Karpas-422 (cell line): ENCODE data around the gene KRT25. TPM values are rescaled to one million over a fixed set of nuclear protein-coding genes. Genes with fewer than 3 reads are reported as not detected.
"Not testable (repeated sequence)": the region's sequence is repeated elsewhere in the genome, so short reads cannot be mapped to it uniquely, and the experiment has no call there.

ENCODE experiments used
- DNase-seq: peaks from one replicate; pipeline ENCODE4 v3.0.0-alpha.2; 2015
- H2AFZ ChIP-seq: fragments of 200-600 bp; sonication (generic); 2 replicates; pipeline ENCODE4 v1.6.1; 2014; ENCODE audit warnings: antibody characterized with exemption, low read length, mixed read lengths
- H3K27ac ChIP-seq: fragments of 200-600 bp; sonication (generic); 2 replicates; pipeline ENCODE4 v1.5.1; 2014; ENCODE audit warnings: mild to moderate bottlenecking, low read length, moderate library complexity
- H3K27me3 ChIP-seq: fragments of 200-600 bp; sonication (generic); 2 replicates; pipeline ENCODE4 v1.6.1; 2014; ENCODE audit warnings: low read length, mixed read lengths
- H3K36me3 ChIP-seq: fragments of 200-600 bp; sonication (generic); 2 replicates; pipeline ENCODE4 v1.6.1; 2014; ENCODE audit warnings: low read length, mixed read lengths; ENCODE audit not compliant: insufficient read depth
- H3K4me1 ChIP-seq: fragments of 200-600 bp; sonication (generic); 2 replicates; pipeline ENCODE4 v1.6.1; 2014; ENCODE audit warnings: mild to moderate bottlenecking, low read length, mixed read lengths
- H3K4me2 ChIP-seq: fragments of 200-600 bp; sonication (generic); 2 replicates; pipeline ENCODE4 v1.6.1; 2014; ENCODE audit warnings: low read length, low read depth, mild to moderate bottlenecking; ENCODE audit not compliant: poor library complexity, severe bottlenecking
- H3K4me3 ChIP-seq: fragments of 200-600 bp; sonication (generic); 2 replicates; pipeline ENCODE4 v1.5.1; 2014; ENCODE audit warnings: mild to moderate bottlenecking, antibody characterized with exemption, low read length, mixed read lengths
- H3K79me2 ChIP-seq: fragments of 200-600 bp; sonication (generic); 2 replicates; pipeline ENCODE4 v1.6.1; 2014; ENCODE audit warnings: mild to moderate bottlenecking, low read length, mixed read lengths
- H3K9ac ChIP-seq: fragments of 200-600 bp; sonication (generic); 2 replicates; pipeline ENCODE4 v1.6.0; 2014; ENCODE audit warnings: low read length
- H3K9me2 ChIP-seq: fragments of 200-600 bp; sonication (generic), shearing (Covaris generic); replicated peaks from 2 replicates; pipeline ENCODE4 v1.6.0; 2014; ENCODE audit warnings: mild to moderate bottlenecking, low read length, moderate library complexity; ENCODE audit not compliant: insufficient read depth
- H3K9me3 ChIP-seq: fragments of 300-700, 200-600 bp; sonication (generic); 2 replicates; pipeline ENCODE4 v1.6.1; 2014; ENCODE audit warnings: low read length, mixed read lengths
- H4K20me1 ChIP-seq: fragments of 200-600 bp; sonication (generic); 2 replicates; pipeline ENCODE4 v1.6.1; 2014; ENCODE audit warnings: mild to moderate bottlenecking, antibody characterized with exemption, low read length, low read depth; ENCODE audit not compliant: insufficient read depth
- total RNA-seq: library from RNA; depleted of rRNA; stranded (reverse); fragments of >200 nt; shearing (Covaris generic); gene quantifications from 2 replicates; pipeline ENCODE4 v1.2.3, GENCODE V29; 2014; ENCODE audit warnings: low replicate concordance

KRT25 gene
- total RNA-seq, 1 experiment from 2014 or later, result not detected

DNA sequence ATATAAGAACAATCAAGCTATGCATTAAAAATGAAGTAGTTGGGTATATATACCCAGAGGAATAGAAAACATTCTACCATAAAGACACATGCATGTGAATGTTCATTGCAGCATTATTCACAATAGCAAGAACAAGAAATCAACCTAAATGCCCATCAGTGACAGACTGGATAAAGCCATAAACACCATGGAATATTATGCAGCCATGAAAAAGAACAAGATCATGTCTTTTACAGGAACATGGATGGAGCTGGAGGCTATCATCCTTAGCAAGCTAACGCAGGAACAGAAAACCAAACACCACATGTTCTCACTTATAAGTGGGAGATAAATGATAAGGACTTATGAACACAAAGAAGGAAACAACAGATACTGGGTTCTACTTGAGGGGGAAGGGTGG is 6.5 kb downstream of the KRT25 start:
- not testable (repeated sequence) for H3K4me3 ChIP-seq, H4K20me1 ChIP-seq, H3K9me3 ChIP-seq, H3K36me3 ChIP-seq, H2AFZ ChIP-seq, H3K9ac ChIP-seq, H3K79me2 ChIP-seq, H3K27me3 ChIP-seq, H3K27ac ChIP-seq, H3K4me2 ChIP-seq, H3K4me1 ChIP-seq, H3K9me2 ChIP-seq, DNase-seq

DNA sequence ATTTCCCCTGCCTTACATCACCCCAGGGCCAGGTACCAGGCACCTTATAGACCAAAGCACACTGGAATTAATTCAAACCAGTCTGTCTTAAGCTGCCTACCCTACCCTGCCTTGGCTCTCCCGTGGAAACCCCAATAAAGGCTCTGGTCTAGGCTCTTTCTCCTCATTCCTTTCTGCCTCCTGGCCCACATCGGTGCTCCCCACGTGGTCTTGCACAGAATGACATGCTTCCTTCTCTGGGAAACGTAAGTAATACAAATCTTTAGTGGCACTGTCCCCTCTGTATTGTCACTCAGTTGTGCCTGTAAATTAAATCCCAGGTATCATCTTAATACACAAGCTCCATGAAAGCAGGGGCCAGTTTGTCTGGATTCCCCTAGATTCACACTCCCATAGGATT is 16.6 kb downstream of the KRT25 start:
- no peak overlapping the region for H2AFZ ChIP-seq
- H3K27me3 ChIP-seq, result no peaks in the 10 kb centered on the region
- H3K9me3 ChIP-seq, result no peaks in the 10 kb centered on the region
- no peak overlapping the region for H3K4me2 ChIP-seq
- no peaks in the 10 kb centered on the region for H3K9me2 ChIP-seq
- H4K20me1 ChIP-seq, result no peaks in the 10 kb centered on the region
- H3K79me2 ChIP-seq, result no peaks in the 10 kb centered on the region
- H3K9ac ChIP-seq, result no peak overlapping the region
- no peaks in the 10 kb centered on the region for H3K36me3 ChIP-seq
- no peak overlapping the region for H3K4me3 ChIP-seq
- no peak for DNase-seq
- H3K4me1 ChIP-seq, result no peaks in the 10 kb centered on the region
- H3K27ac ChIP-seq, result no peak overlapping the region

DNA sequence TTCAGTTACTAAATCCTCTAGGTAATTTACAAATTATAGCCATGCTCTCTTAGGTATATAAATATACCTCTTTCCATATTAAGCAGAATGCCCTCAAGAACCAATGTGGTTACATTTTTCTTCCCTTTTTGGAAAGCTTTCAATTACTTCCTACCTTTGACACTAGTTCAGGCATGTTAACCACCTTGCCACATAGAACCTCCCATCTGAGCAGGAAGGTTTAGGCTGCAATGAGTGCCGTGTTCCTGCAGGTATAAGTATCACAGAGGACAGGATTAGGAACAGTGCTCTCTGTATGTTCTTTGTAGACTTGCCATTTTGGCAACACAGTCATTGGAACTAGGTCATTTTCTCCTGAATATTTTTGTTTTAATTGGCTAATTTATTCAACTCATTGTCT is 20.1 kb downstream of the KRT25 start:
- H3K36me3 ChIP-seq, result no peaks in the 10 kb centered on the region
- no peak for DNase-seq
- H3K79me2 ChIP-seq, result no peaks in the 10 kb centered on the region
- H3K27me3 ChIP-seq, result no peaks in the 10 kb centered on the region
- H3K9ac ChIP-seq, result no peak overlapping the region
- no peaks in the 10 kb centered on the region for H3K9me2 ChIP-seq
- no peaks in the 10 kb centered on the region for H3K9me3 ChIP-seq
- no peaks in the 10 kb centered on the region for H3K4me1 ChIP-seq
- H3K27ac ChIP-seq, result no peak overlapping the region
- no peak overlapping the region for H2AFZ ChIP-seq
- H4K20me1 ChIP-seq, result no peaks in the 10 kb centered on the region
- H3K4me2 ChIP-seq, result no peak overlapping the region
- H3K4me3 ChIP-seq, result no peak overlapping the region

DNA sequence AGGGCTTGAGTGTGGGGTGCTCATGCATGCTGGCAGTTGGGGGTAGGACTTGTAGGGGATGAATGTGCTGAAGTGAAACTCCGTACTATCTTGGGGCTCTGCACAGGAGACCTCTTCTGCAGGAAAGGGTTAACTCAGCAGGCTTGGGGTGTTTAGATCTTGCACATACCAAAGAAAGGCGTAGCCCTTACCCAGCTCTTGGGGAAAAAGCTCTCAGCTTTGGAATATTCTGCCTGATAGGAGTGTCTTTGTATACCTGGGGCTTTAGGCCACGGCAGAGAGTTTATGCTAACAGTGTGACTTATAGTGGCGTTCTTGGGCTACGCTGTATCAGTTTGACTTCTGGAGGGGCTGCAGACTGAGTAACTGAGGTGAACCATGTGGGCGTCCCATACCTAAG is 21.1 kb downstream of the KRT25 start:
- no peaks in the 10 kb centered on the region for H3K4me1 ChIP-seq
- no peak overlapping the region for H2AFZ ChIP-seq

DNA sequence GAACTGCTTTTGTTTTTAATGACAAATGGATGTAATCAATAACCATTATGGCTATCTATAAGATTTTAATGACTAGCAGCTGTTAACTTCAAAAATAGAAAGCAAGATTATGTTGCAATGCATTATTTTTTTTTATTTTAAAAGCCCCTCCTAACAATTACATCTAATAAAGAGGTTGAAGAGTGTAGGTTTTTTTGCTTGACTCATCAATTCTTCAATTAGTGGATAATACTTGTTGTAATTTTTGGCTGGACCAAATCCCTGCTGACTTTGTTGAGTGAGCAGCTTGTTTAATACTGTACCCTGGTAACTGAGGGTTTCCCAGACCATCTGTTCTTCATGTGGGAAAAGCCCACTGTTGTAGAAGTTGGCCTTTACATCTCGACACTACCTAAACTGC is 24.2 kb downstream of the KRT25 start:
- no peaks in the 10 kb centered on the region for H3K36me3 ChIP-seq
- no peaks in the 10 kb centered on the region for H3K79me2 ChIP-seq
- no peaks in the 10 kb centered on the region for H4K20me1 ChIP-seq
- H3K4me2 ChIP-seq, result no peak overlapping the region
- H3K9ac ChIP-seq, result no peak overlapping the region
- H3K9me3 ChIP-seq, result no peaks in the 10 kb centered on the region
- H3K4me3 ChIP-seq, result no peak overlapping the region
- no peaks in the 10 kb centered on the region for H3K27me3 ChIP-seq
- DNase-seq, result no peak
- H3K9me2 ChIP-seq, result no peaks in the 10 kb centered on the region
- no peak overlapping the region for H2AFZ ChIP-seq
- H3K27ac ChIP-seq, result no peak overlapping the region
- no peaks in the 10 kb centered on the region for H3K4me1 ChIP-seq

More for the DNA sequence above, 21.1 kb downstream of the KRT25 start:
- H3K27me3 ChIP-seq, result no peaks in the 10 kb centered on the region
- H3K9ac ChIP-seq, result no peak overlapping the region
- H3K36me3 ChIP-seq, result no peaks in the 10 kb centered on the region
- H4K20me1 ChIP-seq, result no peaks in the 10 kb centered on the region
- no peak for DNase-seq
- no peaks in the 10 kb centered on the region for H3K79me2 ChIP-seq
- no peak overlapping the region for H3K4me3 ChIP-seq
- no peak overlapping the region for H3K27ac ChIP-seq
- H3K9me2 ChIP-seq, result no peaks in the 10 kb centered on the region
- H3K4me2 ChIP-seq, result no peak overlapping the region
- H3K9me3 ChIP-seq, result no peaks in the 10 kb centered on the region

DNA sequence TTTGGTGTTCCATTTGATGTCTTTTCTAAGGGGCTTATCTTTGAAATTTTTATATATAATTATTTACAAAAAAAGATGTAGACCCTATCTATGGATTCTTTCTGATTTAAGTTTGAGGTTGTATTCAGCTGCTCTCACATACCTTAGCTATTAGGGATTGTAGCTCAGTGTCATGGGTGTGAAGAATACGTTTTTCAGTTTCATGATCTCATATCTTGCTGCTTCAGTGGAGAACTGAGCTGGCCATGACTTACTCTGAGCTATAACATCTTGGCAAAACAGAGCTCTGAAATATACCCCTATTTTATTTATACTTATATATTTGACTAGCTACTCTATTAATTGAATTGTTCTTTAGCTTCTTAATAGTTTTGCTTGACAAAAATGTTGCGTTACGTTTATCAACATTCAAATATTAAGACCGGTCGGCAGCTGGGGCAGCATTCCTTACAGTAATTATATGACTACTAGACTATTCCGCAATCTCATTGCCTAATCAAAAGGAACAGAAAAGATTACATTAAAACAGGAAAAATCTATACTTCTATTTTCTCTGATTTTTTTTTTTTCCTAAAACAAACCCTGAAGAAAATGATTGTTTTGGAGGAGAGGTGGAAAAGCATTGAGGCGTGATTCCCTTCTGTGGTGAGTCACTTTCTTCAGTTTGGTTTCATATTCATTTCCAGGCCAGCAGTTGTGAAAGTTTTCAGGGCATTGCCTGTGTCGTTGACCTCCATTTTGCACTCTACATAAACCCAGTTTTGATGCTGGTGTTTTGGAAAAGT is 27.5 kb downstream of the KRT25 start:
- no peaks in the 10 kb centered on the region for H3K27me3 ChIP-seq
- H2AFZ ChIP-seq, result no peak overlapping the region
- no peak overlapping the region for H3K4me3 ChIP-seq
- H4K20me1 ChIP-seq, result no peaks in the 10 kb centered on the region
- no peaks in the 10 kb centered on the region for H3K9me3 ChIP-seq
- no peak overlapping the region for H3K4me2 ChIP-seq
- no peak for DNase-seq
- H3K9ac ChIP-seq, result no peak overlapping the region
- no peaks in the 10 kb centered on the region for H3K79me2 ChIP-seq
- H3K9me2 ChIP-seq, result no peaks in the 10 kb centered on the region
- H3K27ac ChIP-seq, result no peak overlapping the region
- no peaks in the 10 kb centered on the region for H3K36me3 ChIP-seq
- H3K4me1 ChIP-seq, result no peaks in the 10 kb centered on the region

DNA sequence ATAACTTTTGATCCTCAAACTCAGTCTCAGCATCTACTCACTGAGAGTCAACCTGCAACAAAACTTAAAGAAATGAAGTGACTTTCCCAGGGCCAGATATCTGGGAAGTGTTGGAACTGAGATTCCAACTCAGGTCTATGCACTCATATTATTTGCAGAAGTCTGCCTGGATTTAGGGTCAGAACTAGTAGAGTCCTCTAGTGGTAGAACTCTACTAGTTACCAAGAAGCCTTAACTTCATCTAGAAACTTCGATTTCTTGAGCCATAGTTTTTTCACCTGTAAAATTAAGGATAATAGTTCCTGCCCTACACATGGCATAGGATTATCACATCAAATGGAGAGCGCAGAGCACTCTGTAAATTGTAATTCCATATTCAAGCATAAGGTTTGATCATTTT is 28.2 kb downstream of the KRT25 start:
- Histone ChIP-seq H3K4me1 (no peaks in the 10 kb centered on the region), H4K20me1 (no peaks in the 10 kb centered on the region), H3K9me2 (no peaks in the 10 kb centered on the region), H3K27me3 (no peaks in the 10 kb centered on the region), H3K4me2 (no peak overlapping the region), H3K9ac (no peak overlapping the region), H3K4me3 (no peak overlapping the region), H3K27ac (no peak overlapping the region), H3K36me3 (no peaks in the 10 kb centered on the region), H3K9me3 (no peaks in the 10 kb centered on the region), H3K79me2 (no peaks in the 10 kb centered on the region), H2AFZ (no peak overlapping the region)
- DNase-seq, result no peak

DNA sequence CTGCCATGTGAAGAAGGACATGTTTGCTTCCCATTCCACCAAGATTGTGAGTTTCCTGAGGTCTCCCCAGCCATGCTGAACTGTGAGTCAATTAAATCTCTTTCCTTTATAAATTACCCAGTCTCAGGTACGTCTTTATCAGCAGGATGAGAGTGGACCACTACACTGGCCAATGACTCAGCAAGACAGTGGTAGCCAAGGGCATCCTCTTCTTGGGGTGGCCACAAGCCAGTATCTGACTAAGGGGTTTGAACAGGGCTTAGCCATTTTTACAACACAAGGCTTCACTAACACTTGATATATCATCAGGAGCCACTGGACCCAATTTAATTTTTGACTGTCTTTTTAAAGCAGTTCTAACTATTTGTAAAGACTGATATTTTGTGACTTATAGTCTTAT is 30.5 kb downstream of the KRT25 start:
- Histone ChIP-seq H3K9me3 (no peaks in the 10 kb centered on the region), H3K4me1 (no peaks in the 10 kb centered on the region), H3K9ac (no peak overlapping the region), H4K20me1 (no peaks in the 10 kb centered on the region), H3K4me2 (no peak overlapping the region), H3K79me2 (no peaks in the 10 kb centered on the region), H3K4me3 (no peak overlapping the region), H3K27ac (no peak overlapping the region), H3K9me2 (no peaks in the 10 kb centered on the region), H2AFZ (no peak overlapping the region), H3K36me3 (no peaks in the 10 kb centered on the region), H3K27me3 (no peaks in the 10 kb centered on the region)
- no peak for DNase-seq
